ENCODE results near the gene MAP2K1.

- TF ChIP-seq CTCF (optimal IDR thresholded peaks at IDR 0.05 in 1 of 3, IDR thresholded peaks at IDR 0.05 in 1 of 3, conservative IDR thresholded peaks at IDR 0.05 in 1 of 3; ENCODE audit: extremely low read depth in 1 of 3, insufficient read depth in 2 of 3, low read length in 3 of 3), result no peak
- no peak for TF ChIP-seq EZH2 (IDR thresholded peaks at IDR 0.05; ENCODE audit: low read length)
Measured at GRCh38 chr15:66424963-66425612, 38.4 kb downstream of the MAP2K1 start.
